Caco-2 (cell line): ENCODE measurements around the gene CTF1. TPM values are rescaled to one million over a fixed set of nuclear protein-coding genes. Genes with fewer than 3 reads are reported as not detected.
A peak's percentile ranks its signal among the peaks of the same experiment; 100 is the strongest.

Source experiments
- BruUV-seq: library from RNA; stranded (reverse); fragments of 400-500 nt; replicated peaks from 2 replicates; lab custom pipeline; 2021; lab: Mats Ljungman, UMichigan
- CTCF ChIA-PET: fragments of 300-600 bp; sonication (Branson Sonifier 250); formaldehyde crosslinking; loops from one replicate; lab custom pipeline; 2022; ENCODE audit warnings: antibody characterized with exemption; lab: Charles Lee
- POLR2A ChIA-PET: fragments of 300-600 bp; sonication (Branson Sonifier 250); formaldehyde crosslinking; loops from one replicate; lab custom pipeline; 2022; ENCODE audit warnings: antibody characterized with exemption; lab: Charles Lee
- DNase-seq, 2 experiments: peaks; one replicate each; pipeline versions ENCODE4 v3.0.0 to v3.0.0-alpha.2; 2020 to 2022
- H3K27me3 ChIP-seq: replicated peaks from 2 replicates; pipeline ENCODE4 v1.6.0; 2011; ENCODE audit warnings: low read length; ENCODE audit not compliant: control insufficient read depth, insufficient read depth
- H3K36me3 ChIP-seq: 2 replicates; pipeline ENCODE4 v1.5.1; 2011; ENCODE audit warnings: low read length; ENCODE audit not compliant: control insufficient read depth, insufficient read depth
- H3K4me1 ChIP-seq: fragments of 250-450 bp; sonication (Bioruptor Pico); 2 replicates; pipeline ENCODE4 v1.5.1; 2020; ENCODE audit warnings: mild to moderate bottlenecking
- H3K4me3 ChIP-seq: 2 replicates; pipeline ENCODE4 v1.5.1; 2011; ENCODE audit warnings: low read depth, mild to moderate bottlenecking, control low read depth, low read length
- H3K9me3 ChIP-seq: fragments of 250-450 bp; sonication (Bioruptor Pico); 2 replicates; pipeline ENCODE4 v1.5.1; 2020; ENCODE audit warnings: mild to moderate bottlenecking, moderate library complexity
- H3K27ac Mint-ChIP-seq: one replicate; pipeline ENCODE4 v1.8.0; 2022; ENCODE audit warnings: mixed read lengths; ENCODE audit not compliant: unreplicated experiment
- H3K27me3 Mint-ChIP-seq: one replicate; pipeline ENCODE4 v1.8.0; 2022; ENCODE audit warnings: mixed read lengths; ENCODE audit not compliant: insufficient read depth, unreplicated experiment
- H3K36me3 Mint-ChIP-seq: one replicate; pipeline ENCODE4 v1.8.0; 2022; ENCODE audit warnings: mild to moderate bottlenecking, mixed read lengths; ENCODE audit not compliant: insufficient read depth, unreplicated experiment
- H3K4me1 Mint-ChIP-seq: one replicate; pipeline ENCODE4 v1.8.0; 2022; ENCODE audit warnings: low read depth, mixed read lengths; ENCODE audit not compliant: unreplicated experiment
- H3K4me3 Mint-ChIP-seq: one replicate; pipeline ENCODE4 v1.8.0; 2022; ENCODE audit warnings: mild to moderate bottlenecking, moderate library complexity, mixed read lengths; ENCODE audit not compliant: unreplicated experiment
- H3K9me3 Mint-ChIP-seq: one replicate; pipeline ENCODE4 v1.8.0; 2022; ENCODE audit warnings: mixed read lengths; ENCODE audit not compliant: unreplicated experiment
- intact Hi-C: fragments of 100-400 bp; cut with micrococcal nuclease; formaldehyde crosslinking; loops from one replicate; pipeline ENCODE4 v1.10.0; 2022; ENCODE audit not compliant: unreplicated experiment
- total RNA-seq: library from RNA; stranded (reverse); gene quantifications from 2 replicates; pipeline ENCODE4 v1.2.3, GENCODE V29; 2022
- TF ChIP-seq, protein P1 (sequence below), 2 experiments: fragments of 200-600 bp in 1 of 2; IDR thresholded peaks; 1 replicate in 1 of 2; 2 replicates in 1 of 2; pipeline versions ENCODE4 v1.5.1 to v1.8.0; 2011 to 2022; ENCODE audit warnings: antibody characterized with exemption in 1 of 2, control low read depth in 1 of 2, inconsistent platforms in 1 of 2, low read depth in 1 of 2, low read length in 1 of 2, mild to moderate bottlenecking in 1 of 2, moderate library complexity in 1 of 2; ENCODE audit not compliant: insufficient read depth in 1 of 2, severe bottlenecking in 1 of 2, unreplicated experiment in 1 of 2

The CTF1 gene
- total RNA-seq, 1 experiment from 2014 or later, result 2.4 TPM

DNA sequence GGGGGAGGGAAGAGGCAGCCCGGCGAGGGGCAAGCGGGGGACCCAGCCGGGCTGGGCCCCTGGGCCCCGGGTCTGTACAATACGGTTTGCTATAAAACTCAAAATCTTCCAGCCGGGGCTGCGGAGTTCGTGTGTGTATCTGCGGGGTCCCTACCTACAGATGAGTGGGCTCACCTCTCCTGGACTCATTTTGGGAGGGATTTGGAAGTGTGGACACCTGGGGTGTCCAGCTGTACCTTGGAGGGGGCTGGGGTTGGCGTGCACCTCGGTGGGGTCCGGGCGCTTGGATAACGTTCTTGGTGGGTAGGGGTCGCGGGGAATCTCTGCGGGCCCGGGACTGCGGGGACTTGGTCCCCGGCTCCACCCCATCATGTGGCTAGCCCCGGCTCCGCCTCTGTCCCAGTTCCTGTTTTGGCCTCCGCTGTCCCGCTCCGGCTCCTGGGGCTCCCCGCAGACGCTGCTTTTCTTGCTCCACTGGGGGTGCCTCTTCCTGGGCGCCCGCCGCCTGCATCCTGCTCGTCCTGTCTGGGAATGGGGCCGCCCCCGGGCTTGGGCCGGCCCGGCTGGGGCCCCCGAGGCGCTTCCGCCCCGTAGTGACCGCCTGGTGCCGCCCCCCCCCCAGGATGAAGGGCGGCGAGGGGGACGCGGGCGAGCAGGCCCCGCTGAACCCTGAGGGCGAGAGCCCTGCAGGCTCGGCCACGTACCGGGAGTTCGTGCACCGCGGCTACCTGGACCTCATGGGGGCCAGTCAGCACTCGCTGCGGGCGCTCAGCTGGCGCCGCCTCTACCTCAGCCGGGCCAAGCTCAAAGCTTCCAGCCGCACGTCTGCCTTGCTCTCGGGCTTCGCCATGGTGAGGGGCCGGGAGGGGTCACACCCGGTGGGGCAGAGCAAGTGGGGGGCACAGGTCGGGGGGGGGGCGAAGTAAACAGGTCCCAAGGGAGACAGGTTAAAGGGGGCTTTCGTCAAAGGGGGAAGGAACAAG lies 52.5 kb downstream of the CTF1 start, which contains the start of gene ORAI3:
Gene ORAI3 (plus strand): TSS at position 402 of the 983 bp plus-strand sequence. CDS start 222 bp downstream, at position 624.
- peak; percentile 60 to 67 for DNase-seq
- BruUV-seq, result no TSS peak
- Histone ChIP-seq H3K36me3 (no peaks in the 10 kb centered on the region), H3K4me1 (peaks cover 12% of the 10 kb centered on the region), H3K27me3 (no peaks in the 10 kb centered on the region), H3K4me3 (peak within 1 kb of the TSS; percentile 73), H3K9me3 (no peaks in the 10 kb centered on the region)
- TF ChIP-seq, protein P1, sequence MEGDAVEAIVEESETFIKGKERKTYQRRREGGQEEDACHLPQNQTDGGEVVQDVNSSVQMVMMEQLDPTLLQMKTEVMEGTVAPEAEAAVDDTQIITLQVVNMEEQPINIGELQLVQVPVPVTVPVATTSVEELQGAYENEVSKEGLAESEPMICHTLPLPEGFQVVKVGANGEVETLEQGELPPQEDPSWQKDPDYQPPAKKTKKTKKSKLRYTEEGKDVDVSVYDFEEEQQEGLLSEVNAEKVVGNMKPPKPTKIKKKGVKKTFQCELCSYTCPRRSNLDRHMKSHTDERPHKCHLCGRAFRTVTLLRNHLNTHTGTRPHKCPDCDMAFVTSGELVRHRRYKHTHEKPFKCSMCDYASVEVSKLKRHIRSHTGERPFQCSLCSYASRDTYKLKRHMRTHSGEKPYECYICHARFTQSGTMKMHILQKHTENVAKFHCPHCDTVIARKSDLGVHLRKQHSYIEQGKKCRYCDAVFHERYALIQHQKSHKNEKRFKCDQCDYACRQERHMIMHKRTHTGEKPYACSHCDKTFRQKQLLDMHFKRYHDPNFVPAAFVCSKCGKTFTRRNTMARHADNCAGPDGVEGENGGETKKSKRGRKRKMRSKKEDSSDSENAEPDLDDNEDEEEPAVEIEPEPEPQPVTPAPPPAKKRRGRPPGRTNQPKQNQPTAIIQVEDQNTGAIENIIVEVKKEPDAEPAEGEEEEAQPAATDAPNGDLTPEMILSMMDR (IDR thresholded peaks at IDR 0.05; ENCODE audit: insufficient read depth in 1 of 2, low read depth in 1 of 2, low read length in 1 of 2, severe bottlenecking in 1 of 2, unreplicated experiment in 1 of 2), result no peak
- peak within 1 kb of the TSS; percentile 45 for H3K27ac Mint-ChIP-seq
- no peaks in the 10 kb centered on the region for H3K9me3 Mint-ChIP-seq
- peak within 1 kb of the TSS; percentile 74 for H3K4me3 Mint-ChIP-seq
- ChIA-PET POLR2A (interaction anchor here (0.6 kb wide), 3 partner anchors 11 to 494 kb away, joined by 3 to 7 read pairs (median 3); no protein-coding TSS in a partner anchor), CTCF (interaction anchor here (0.7 to 0.8 kb wide), 4 partner anchors 27 to 928 kb away, joined by 3 to 9 read pairs (median 6); no protein-coding TSS in a partner anchor)
- intact Hi-C loops, result no loop called here
- peaks cover 54% of the 10 kb centered on the region for H3K36me3 Mint-ChIP-seq
- H3K4me1 Mint-ChIP-seq, result peaks cover 8% of the 10 kb centered on the region
- no peaks in the 10 kb centered on the region for H3K27me3 Mint-ChIP-seq

DNA sequence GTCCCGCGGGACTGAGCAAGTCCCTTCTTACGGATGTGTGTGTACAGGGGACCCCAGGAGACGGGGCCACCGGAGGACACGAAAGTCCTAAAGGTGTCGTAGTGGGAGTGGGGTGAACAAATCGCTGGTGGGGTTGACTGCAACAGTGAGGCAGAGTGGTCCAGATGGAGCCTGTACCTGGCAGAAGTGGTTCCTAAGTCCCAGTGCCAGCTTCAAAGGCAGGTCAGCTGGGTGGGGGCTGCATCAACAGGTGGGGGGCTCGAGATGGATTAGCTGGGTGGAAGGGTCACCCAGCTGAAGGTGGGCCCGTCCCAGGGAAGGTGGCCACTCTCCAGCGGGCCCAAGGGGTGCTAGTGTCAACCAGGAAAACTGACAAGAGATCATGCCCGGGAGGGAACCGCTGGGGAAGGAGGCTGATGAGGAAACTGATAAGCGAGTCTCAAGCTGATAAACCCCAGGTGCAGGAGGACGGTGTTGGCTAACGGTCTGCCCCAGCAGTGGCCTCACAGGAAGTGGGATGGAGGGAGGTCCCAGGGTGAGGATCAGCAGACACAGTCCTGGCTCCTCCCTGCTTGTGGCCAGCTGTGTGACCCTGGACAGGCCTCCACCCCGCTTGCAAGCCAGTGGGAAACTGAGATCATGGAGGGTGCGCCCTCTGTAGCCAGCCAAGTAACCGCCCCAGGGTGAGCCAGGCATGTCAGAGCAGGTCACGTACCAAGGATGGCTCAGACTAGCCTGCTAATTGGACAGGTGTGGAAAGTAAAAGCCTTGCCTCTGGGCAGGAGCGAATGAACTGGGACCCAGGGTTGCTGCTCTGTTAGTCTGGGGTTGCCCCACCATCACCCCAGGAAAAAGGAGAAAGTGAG lies 53.5 kb downstream of the CTF1 start:
- Mint-ChIP-seq H3K4me3 (peak overlapping the region; percentile 74), H3K4me1 (peaks cover 8% of the 10 kb centered on the region), H3K36me3 (peaks cover 45% of the 10 kb centered on the region), H3K27ac (peak overlapping the region; percentile 39), H3K27me3 (no peaks in the 10 kb centered on the region), H3K9me3 (no peaks in the 10 kb centered on the region)
- TF ChIP-seq, protein P1 (IDR thresholded peaks at IDR 0.05; ENCODE audit: insufficient read depth in 1 of 2, low read depth in 1 of 2, low read length in 1 of 2, severe bottlenecking in 1 of 2, unreplicated experiment in 1 of 2), result no peak
- ChIA-PET POLR2A (interaction anchor here (0.6 kb wide), 3 partner anchors 10 to 493 kb away, joined by 3 to 7 read pairs (median 3); no protein-coding TSS in a partner anchor), CTCF (interaction anchor here (0.7 to 0.8 kb wide), 4 partner anchors 27 to 927 kb away, joined by 3 to 9 read pairs (median 6); no protein-coding TSS in a partner anchor)
- Histone ChIP-seq H3K27me3 (no peaks in the 10 kb centered on the region), H3K36me3 (no peaks in the 10 kb centered on the region), H3K9me3 (no peaks in the 10 kb centered on the region), H3K4me3 (peak overlapping the region; percentile 73), H3K4me1 (peaks cover 12% of the 10 kb centered on the region)
- intact Hi-C loops, result no loop called here
- peak; percentile 61 to 81 for DNase-seq
- BruUV-seq, result TSS peak; percentile 11
